Adrenal gland (tissue), 5 donors: ENCODE data around the gene NELFB.

Experiments
- POLR2A ChIP-seq, 2 donors: fragments of 450-650 bp; IDR thresholded peaks; one replicate each; pipeline ENCODE4 v1.6.1; 2017; ENCODE audit warnings: antibody characterized with exemption in 2 of 2, mild to moderate bottlenecking in 2 of 2, moderate library complexity in 1 of 2
- TF ChIP-seq, protein P1 (sequence below), 6 experiments: fragments of 450-650 bp in 4 of 6; fragments of 200-600 bp in 2 of 6; sonication (generic) in 1 of 6; IDR thresholded peaks; 1 replicate in 5 of 6; 2 replicates in 1 of 6; pipeline versions ENCODE4 v1.5.1 to v1.8.0; 2016 to 2021; ENCODE audit warnings: antibody characterized with exemption in 6 of 6, mild to moderate bottlenecking in 2 of 6, moderate library complexity in 1 of 6
- donor health status: DM: no; HTN: no; CAD: no.

DNA sequence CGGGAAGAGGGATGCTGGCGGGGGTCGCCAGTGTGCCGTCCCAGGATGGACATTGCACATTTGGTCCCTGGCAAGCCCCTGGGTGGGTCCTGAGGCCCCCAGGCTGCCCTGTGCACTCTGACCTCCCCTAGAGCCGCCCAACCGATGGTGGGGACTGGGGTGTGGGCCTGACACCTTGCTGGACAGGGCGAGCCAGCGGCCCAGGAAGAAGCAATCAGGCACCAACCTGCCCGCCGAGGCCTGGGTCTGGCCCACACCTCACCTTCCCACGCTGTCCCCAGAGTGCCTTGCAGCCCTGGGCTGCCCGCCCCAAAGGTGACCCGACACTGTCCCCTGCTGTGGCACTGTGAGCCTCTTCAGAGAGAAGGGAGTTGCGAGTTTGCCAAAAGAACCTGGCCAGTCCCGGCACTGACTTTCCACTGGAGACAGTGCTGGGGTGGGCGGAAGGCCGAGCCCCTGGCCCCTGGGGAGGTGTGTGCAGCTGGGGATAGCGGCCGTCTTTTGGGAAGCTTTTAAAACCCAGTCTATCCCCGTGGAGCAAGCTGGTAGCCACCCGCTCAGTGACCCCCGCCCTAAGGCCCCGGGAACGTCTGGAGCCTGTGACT lies 58.9 kb downstream of the NELFB start:
- TF ChIP-seq, protein P1, sequence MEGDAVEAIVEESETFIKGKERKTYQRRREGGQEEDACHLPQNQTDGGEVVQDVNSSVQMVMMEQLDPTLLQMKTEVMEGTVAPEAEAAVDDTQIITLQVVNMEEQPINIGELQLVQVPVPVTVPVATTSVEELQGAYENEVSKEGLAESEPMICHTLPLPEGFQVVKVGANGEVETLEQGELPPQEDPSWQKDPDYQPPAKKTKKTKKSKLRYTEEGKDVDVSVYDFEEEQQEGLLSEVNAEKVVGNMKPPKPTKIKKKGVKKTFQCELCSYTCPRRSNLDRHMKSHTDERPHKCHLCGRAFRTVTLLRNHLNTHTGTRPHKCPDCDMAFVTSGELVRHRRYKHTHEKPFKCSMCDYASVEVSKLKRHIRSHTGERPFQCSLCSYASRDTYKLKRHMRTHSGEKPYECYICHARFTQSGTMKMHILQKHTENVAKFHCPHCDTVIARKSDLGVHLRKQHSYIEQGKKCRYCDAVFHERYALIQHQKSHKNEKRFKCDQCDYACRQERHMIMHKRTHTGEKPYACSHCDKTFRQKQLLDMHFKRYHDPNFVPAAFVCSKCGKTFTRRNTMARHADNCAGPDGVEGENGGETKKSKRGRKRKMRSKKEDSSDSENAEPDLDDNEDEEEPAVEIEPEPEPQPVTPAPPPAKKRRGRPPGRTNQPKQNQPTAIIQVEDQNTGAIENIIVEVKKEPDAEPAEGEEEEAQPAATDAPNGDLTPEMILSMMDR (IDR thresholded peaks at IDR 0.05): peak in 1 of 6 experiments; percentile 8
- TF ChIP-seq POLR2A (IDR thresholded peaks at IDR 0.05): no peak
